ENCODE results near the gene PHYHD1.
"Not testable (repeated sequence)": the region's sequence is repeated elsewhere in the genome, so short reads cannot be mapped to it uniquely, and the experiment has no call there.

PHYHD1 gene

GRCh38 chr9:128927731-128928411 lies 7.1 kb downstream of the PHYHD1 start:
- FAIRE-seq = no peak

GRCh38 chr9:128928624-128929023 lies 7.8 kb downstream of the PHYHD1 start:
- FAIRE-seq = no peak

GRCh38 chr9:128929560-128929959 lies 8.8 kb downstream of the PHYHD1 start:
- FAIRE-seq = no peak

DNA sequence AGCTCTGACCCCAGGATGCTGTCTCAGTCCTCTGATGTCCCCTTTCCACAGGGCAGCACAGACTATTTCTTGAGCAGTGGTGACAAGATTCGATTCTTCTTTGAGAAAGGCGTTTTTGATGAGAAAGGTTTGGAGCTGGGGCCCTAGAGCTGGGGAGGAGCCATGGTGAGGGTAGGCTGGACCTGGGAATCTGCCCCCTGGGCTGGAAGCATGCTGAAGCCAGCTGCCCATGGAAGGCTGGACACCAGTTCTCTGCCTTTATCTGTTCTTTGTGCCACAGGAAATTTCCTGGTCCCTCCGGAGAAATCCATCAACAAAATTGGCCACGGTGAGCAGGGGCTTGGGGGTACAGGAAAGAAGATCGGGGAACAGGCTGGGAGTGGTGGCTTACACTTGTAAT lies 12.9 kb downstream of the PHYHD1 start:
- FAIRE-seq = no peak

DNA sequence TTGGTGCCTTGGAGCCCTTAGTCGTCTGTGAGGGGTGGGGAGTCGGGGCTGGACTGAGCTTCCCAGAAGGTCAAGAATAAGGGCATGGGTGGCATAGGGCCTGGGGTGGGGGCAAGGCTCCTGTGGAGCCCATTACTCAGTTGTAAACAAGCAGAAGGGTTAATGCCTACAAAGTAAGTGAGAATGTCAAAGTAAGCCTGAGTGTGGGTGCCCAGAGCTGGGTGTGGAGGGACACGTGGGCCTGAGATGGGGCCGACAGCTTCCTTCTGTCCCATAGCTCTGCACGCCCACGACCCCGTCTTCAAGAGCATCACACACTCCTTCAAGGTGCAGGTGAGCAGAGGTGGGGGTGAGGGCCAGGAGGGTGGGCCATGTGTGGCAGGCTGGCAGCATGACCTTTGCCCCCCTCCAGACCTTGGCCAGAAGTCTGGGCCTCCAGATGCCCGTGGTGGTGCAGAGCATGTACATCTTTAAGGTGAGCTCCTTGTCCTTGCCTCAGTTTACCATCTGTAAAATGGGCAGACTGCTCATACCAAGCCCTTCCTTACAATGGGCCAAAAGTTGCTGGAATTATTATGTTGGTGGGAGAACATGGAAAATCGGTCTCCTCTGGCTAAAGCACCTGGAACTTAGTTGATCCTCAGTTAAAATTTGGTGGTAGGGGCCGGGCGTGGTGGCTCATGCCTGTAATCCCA lies 15.5 kb downstream of the PHYHD1 start:
- no peak for FAIRE-seq

DNA sequence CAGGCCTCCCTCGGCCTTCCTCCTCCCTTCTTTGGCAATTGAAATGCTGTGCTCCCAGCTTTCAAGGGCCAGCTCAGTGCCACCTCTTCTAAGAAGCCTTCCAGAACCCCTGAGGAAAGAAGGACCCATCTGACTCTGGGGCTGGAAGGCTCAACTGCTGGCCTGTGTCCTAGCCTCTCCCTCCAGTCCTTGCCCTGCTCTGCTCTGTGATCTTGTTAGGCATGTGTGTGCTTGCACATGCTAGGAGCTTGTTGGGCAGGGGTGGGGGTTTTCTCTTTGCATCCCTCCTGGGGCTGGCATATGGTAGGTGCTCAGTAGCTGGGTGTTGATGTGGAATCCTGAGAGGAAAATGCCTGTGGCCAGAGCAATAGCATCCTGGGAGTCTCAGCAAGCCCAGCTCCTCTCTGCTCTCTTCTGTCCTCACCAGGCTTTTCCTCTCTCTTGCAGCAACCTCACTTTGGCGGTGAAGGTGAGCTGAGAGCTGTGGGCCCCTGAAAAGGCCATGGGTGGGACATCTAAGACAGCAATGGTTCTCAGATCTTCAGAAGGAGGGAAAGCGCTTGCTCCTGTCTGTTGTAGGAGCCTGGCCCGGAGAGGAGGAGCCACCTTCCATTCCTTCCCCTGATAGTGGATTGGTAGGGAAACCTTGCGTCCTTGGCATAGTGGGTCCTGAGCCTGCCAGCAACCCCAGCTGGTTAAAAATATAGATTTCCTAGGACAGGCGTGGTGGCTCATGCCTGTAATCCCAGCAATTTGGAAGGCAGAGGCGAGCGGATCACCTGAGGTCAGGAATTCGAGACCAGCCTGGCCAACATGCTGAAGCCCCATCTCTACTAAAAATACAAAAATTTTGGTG lies 16.8 kb downstream of the PHYHD1 start:
- no peak for FAIRE-seq

DNA sequence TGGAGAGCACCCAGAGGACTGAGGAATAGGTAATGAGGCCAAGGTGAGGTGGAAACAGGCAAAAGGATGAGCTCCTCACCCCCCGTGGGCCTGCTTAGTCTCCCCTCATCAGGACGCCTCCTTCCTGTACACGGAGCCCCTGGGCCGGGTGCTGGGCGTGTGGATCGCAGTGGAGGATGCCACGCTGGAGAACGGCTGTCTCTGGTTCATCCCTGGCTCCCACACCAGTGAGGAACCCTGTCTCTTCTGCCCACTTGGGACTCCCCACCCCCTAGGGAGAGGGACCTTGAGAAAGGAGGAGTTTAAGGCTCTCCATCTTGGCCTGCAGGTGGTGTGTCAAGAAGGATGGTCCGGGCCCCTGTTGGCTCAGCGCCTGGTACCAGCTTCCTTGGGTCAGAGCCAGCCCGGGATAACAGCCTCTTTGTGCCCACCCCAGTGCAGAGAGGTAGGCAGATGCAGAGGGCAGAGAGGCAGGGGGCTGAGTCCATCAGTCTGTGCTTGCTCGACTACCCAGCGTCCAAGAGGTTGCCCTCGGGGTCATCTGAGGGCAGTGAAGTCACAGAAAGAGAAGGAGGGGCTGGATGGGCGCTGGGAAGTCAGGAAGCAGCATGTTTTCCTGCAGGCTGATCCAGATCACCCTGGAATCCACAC lies 19.6 kb downstream of the PHYHD1 start:
- FAIRE-seq = no peak

- no peak for FAIRE-seq
These were observed 20.4 kb downstream of the PHYHD1 start for GRCh38 chr9:128940946-128941755.

GRCh38 chr9:128943832-128944620 lies 23.2 kb downstream of the PHYHD1 start:
- FAIRE-seq = no peak

- FAIRE-seq = not testable (repeated sequence)
These were observed 24.2 kb downstream of the PHYHD1 start for GRCh38 chr9:128944966-128945365.

GRCh38 chr9:128945798-128946501 lies 25.2 kb downstream of the PHYHD1 start:
- FAIRE-seq = no peak

GRCh38 chr9:128946571-128947276 lies 25.9 kb downstream of the PHYHD1 start:
- FAIRE-seq = no peak

DNA sequence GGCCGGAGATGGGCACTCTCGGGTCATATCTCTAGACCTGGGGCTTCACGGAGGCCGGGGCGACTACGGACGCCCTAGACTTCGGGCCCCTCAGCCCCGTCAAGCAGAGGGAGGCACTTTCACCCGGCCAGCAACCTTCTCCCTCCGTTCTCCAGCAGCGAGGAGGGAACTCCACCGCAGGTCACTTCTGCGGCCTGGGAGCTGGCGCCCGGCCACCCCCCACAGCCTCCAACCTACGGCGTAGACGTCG lies 26.4 kb downstream of the PHYHD1 start:
- FAIRE-seq = no peak

GRCh38 chr9:128947527-128948301 lies 26.9 kb downstream of the PHYHD1 start, which contains the start of the genes DOLK and NUP188:
Gene DOLK (minus strand): TSS chr9:128947603. CDS start chr9:128947303, 300 bp downstream.
Gene NUP188 (plus strand): TSS chr9:128947699. CDS start chr9:128947720, 21 bp downstream.
- FAIRE-seq = no peak

DNA sequence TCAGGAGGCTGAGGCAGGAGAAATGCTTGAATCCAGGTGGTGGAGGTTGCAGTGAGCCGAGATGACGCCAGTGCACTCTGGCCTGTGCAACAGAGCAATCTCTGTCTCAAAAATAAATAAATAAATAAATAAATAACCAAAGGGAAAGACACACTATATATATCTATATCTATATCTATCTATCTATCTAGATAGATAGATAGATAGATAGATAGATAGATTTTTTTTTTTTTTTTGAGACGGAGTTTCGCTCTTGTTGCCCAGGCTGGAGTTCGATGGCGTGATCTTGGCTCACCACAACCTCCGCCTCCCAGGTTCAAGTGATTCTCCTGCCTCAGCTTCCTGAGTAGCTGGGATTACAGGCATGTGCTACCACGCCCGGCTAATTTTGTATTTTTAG lies 40.6 kb downstream of the PHYHD1 start:
- not testable (repeated sequence) for FAIRE-seq

DNA sequence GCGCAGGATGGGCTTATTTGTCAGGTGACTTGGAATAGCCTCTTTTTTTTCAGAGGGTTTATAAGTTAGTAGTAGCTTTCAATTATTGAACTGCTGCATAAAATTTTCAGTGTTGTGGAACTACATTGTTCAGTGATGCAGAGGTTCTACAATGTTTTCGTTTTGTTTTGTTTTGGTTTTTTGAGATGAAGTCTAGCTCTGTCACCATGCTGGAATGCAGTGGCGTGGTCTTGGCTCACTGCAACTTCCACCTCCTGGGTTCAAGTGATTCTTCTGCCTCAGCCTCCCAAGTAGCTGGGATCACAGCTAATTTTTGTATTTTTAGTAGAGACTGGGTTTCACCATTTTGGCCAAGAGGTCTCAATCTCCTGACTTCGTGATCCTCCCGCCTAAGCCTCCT lies 48.7 kb downstream of the PHYHD1 start:
- FAIRE-seq = no peak

- no peak for FAIRE-seq
These were observed 52.2 kb downstream of the PHYHD1 start for GRCh38 chr9:128972956-128973355.

- no peak for FAIRE-seq
These were observed 58.3 kb downstream of the PHYHD1 start for GRCh38 chr9:128979111-128979510.

DNA sequence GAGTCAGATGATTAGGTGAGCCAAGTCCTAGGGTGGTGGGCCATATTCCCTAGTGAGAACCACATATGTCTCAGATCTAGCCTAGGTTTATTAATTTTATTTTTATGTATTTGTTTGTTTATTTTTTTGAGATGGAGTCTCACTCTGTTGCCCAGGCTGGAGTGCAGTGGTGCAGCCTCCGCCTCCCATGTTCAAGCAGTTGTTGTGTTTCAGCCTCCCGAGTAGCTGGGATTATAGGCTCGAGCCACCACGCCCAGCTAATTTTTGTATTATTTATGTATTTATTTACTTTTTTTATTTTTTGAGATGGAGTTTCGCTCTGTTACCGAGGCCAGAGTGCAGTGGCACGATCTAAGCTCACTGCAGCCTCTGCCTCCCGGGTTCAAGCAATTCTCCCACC lies 62.8 kb downstream of the PHYHD1 start:
- FAIRE-seq = no peak
